Endothelial cell of umbilical vein (primary cell): Measurements from ENCODE around the gene KRTAP10-11. TPM values are rescaled to one million over a fixed set of nuclear protein-coding genes. Genes with fewer than 3 reads are reported as not detected.

Experiments
- BruUV-seq: library from RNA; stranded (reverse); fragments of 400-500 nt; replicated peaks from 2 replicates; lab custom pipeline; 2021; lab: Mats Ljungman, UMichigan
- CTCF ChIA-PET: fragments of 300-600, 350-600 bp; sonication (Branson Sonifier 250); formaldehyde crosslinking; loops from one replicate; lab custom pipeline; 2021; ENCODE audit warnings: antibody characterized with exemption, inconsistent platforms; lab: Charles Lee
- POLR2A ChIA-PET: fragments of 300-600, 350-600 bp; sonication (Branson Sonifier 250); formaldehyde crosslinking; loops from one replicate; lab custom pipeline; 2021; ENCODE audit warnings: antibody characterized with exemption, inconsistent platforms; lab: Charles Lee
- DNase-seq: peaks from one replicate; pipeline ENCODE4 v3.0.0-alpha.2; 2011; ENCODE audit warnings: low read depth, low spot score
- FAIRE-seq: peaks from 2 replicates; lab custom pipeline; 2011; peaks lifted over from hg19 to GRCh38; lab: Jason Lieb, UNC
- H2AFZ ChIP-seq: 2 replicates; pipeline ENCODE4 v1.6.0; 2012; ENCODE audit warnings: low read depth, low read length, control low read depth, inconsistent platforms
- H3K27ac ChIP-seq: 2 replicates; pipeline ENCODE4 v1.5.1; 2011; ENCODE audit warnings: low read depth, mild to moderate bottlenecking, control low read depth, low read length, moderate library complexity; ENCODE audit not compliant: insufficient read depth
- H3K27me3 ChIP-seq, 2 experiments: 2 replicates each; pipeline versions ENCODE4 v1.6.0 to v1.6.1; 2011; ENCODE audit warnings: low read length in 2 of 2, mixed read lengths in 1 of 2; ENCODE audit not compliant: control insufficient read depth in 2 of 2, insufficient read depth in 2 of 2
- H3K36me3 ChIP-seq, 2 experiments: 2 replicates in 1 of 2; 3 replicates in 1 of 2; pipeline ENCODE4 v1.5.1; 2011; ENCODE audit warnings: low read length in 2 of 2, mild to moderate bottlenecking in 1 of 2, moderate library complexity in 1 of 2; ENCODE audit not compliant: control insufficient read depth in 2 of 2, insufficient read depth in 2 of 2; ENCODE audit errors: extremely low read depth in 1 of 2
- H3K4me1 ChIP-seq: 3 replicates; pipeline ENCODE4 v1.5.1; 2011; ENCODE audit warnings: mild to moderate bottlenecking, low read length; ENCODE audit not compliant: control insufficient read depth, insufficient read depth; ENCODE audit errors: extremely low read depth
- H3K4me2 ChIP-seq: 2 replicates; pipeline ENCODE4 v1.6.1; 2011; ENCODE audit warnings: low read length, control low read depth, mixed read lengths; ENCODE audit not compliant: insufficient read depth
- H3K4me3 ChIP-seq, 3 experiments: fragments of 200-600 bp in 1 of 3; sonication (generic), shearing (Covaris generic) in 1 of 3; replicated peaks in 1 of 3; 2 replicates each; pipeline ENCODE4 v1.5.1; 2011 to 2016; ENCODE audit warnings: control low read depth in 3 of 3, low read length in 3 of 3, mild to moderate bottlenecking in 2 of 3, inconsistent platforms in 1 of 3, low read depth in 1 of 3, moderate library complexity in 1 of 3; ENCODE audit not compliant: insufficient read depth in 1 of 3
- H3K79me2 ChIP-seq: 2 replicates; pipeline ENCODE4 v1.6.0; 2012; ENCODE audit warnings: low read length, inconsistent platforms; ENCODE audit not compliant: control insufficient read depth, insufficient read depth
- H3K9ac ChIP-seq: replicated peaks from 2 replicates; pipeline ENCODE3; 2011; ENCODE audit warnings: low read length, control low read depth; ENCODE audit not compliant: insufficient read depth; ENCODE audit errors: extremely low read depth
- H3K9me1 ChIP-seq: replicated peaks from 3 replicates; pipeline ENCODE4 v1.6.0; 2011; ENCODE audit warnings: mild to moderate bottlenecking, low read length; ENCODE audit not compliant: control insufficient read depth, insufficient read depth; ENCODE audit errors: extremely low read depth
- H3K9me3 ChIP-seq: replicated peaks from 2 replicates; pipeline ENCODE4 v1.5.1; 2012; ENCODE audit warnings: low read length, inconsistent platforms; ENCODE audit not compliant: control insufficient read depth, insufficient read depth
- H4K20me1 ChIP-seq: replicated peaks from 2 replicates; pipeline ENCODE3; 2011; ENCODE audit warnings: mild to moderate bottlenecking, low read length; ENCODE audit not compliant: control insufficient read depth, insufficient read depth; ENCODE audit errors: extremely low read depth
- CTCF ChIP-seq, 2 donors: IDR thresholded peaks; 1 replicate in 1 of 2; 2 replicates in 1 of 2; pipeline ENCODE4 v1.5.1; 2011; ENCODE audit warnings: low read length in 2 of 2, mild to moderate bottlenecking in 2 of 2, moderate library complexity in 2 of 2, control low read depth in 1 of 2, inconsistent platforms in 1 of 2, low read depth in 1 of 2; ENCODE audit not compliant: insufficient read depth in 1 of 2; ENCODE audit errors: extremely low read depth in 1 of 2
- FOS ChIP-seq: IDR thresholded peaks from 2 replicates; pipeline ENCODE4 v1.6.1; 2011; ENCODE audit warnings: mild to moderate bottlenecking, low read length, moderate library complexity, borderline replicate concordance; ENCODE audit not compliant: insufficient read depth
- GATA2 ChIP-seq: IDR thresholded peaks from 2 replicates; pipeline ENCODE4 v1.7.0; 2011; ENCODE audit warnings: low read depth, mild to moderate bottlenecking, moderate library complexity, mixed read lengths, low read length; ENCODE audit not compliant: insufficient read length, insufficient read depth
- JUN ChIP-seq: IDR thresholded peaks from 2 replicates; pipeline ENCODE4 v1.6.1; 2011; ENCODE audit warnings: borderline replicate concordance, low read depth; ENCODE audit not compliant: insufficient read length, insufficient read depth
- MAX ChIP-seq: IDR thresholded peaks from 2 replicates; pipeline ENCODE4 v1.6.1; 2011; ENCODE audit not compliant: insufficient read depth, insufficient read length
- MYC ChIP-seq: IDR thresholded peaks from one replicate; pipeline ENCODE4 v1.6.1; 2011; ENCODE audit warnings: mild to moderate bottlenecking, low read depth, low read length
- POLR2A ChIP-seq: IDR thresholded peaks from 2 replicates; pipeline ENCODE4 v1.6.1; 2012; ENCODE audit warnings: low read depth, mild to moderate bottlenecking, control low read depth, low read length
- POLR2AphosphoS5 ChIP-seq: IDR thresholded peaks from 2 replicates; pipeline ENCODE4 v1.6.1; 2012; ENCODE audit warnings: low read depth, mild to moderate bottlenecking, control low read depth, low read length, moderate library complexity; ENCODE audit not compliant: insufficient read depth
- dilution Hi-C: fragments of 300-500 bp; cut with MboI; formaldehyde crosslinking; loops from one replicate; pipeline ENCODE4 v1.15.0; 2019; ENCODE audit warnings: low sequenced_read_pairs; ENCODE audit not compliant: extremely low pct_ligation_motif_present
- intact Hi-C: fragments of 100-400 bp; cut with micrococcal nuclease; formaldehyde crosslinking; loops from one replicate; pipeline ENCODE4 v1.10.0; 2022
- polyA plus RNA-seq, 4 experiments: library from polyadenylated mRNA; depleted of rRNA in 3 of 4; stranded (reverse) in 3 of 4; unstranded in 1 of 4; fragments of >200 nt; gene quantifications; 2 replicates each; pipeline versions ENCODE4 v1.2.1 to v1.2.3, GENCODE V29; 2011 to 2012; ENCODE audit warnings: missing spikeins in 1 of 4
- total RNA-seq: library from RNA; stranded (reverse); gene quantifications from 2 replicates; pipeline ENCODE4 v1.2.3, GENCODE V29; 2021

The KRTAP10-11 gene
- total and polyA plus RNA-seq, 2 donors (not counting 3 experiments of a cell fraction or from before 2014, with no cell fraction given): not detected

- Histone ChIP-seq H3K9me3 (no peaks in the 10 kb centered on the region), H3K36me3 (no peaks in the 10 kb centered on the region), H3K4me2 (no peak overlapping the region), H4K20me1 (no peaks in the 10 kb centered on the region), H3K27ac (no peak overlapping the region), H3K4me1 (no peaks in the 10 kb centered on the region), H3K4me3 (no peak overlapping the region), H2AFZ (no peak overlapping the region), H3K27me3 (no peaks in the 10 kb centered on the region), H3K79me2 (no peaks in the 10 kb centered on the region), H3K9ac (no peak overlapping the region), H3K9me1 (no peaks in the 10 kb centered on the region)
- no TSS peak for BruUV-seq
- DNase-seq: no peak
- CTCF ChIA-PET: no interaction called here
- POLR2A ChIA-PET: no interaction called here
- intact Hi-C loops (no loop called here), dilution Hi-C loops (no loop called here)
- no peak for FAIRE-seq
- TF ChIP-seq POLR2AphosphoS5 (no peak), POLR2A (no peak), JUN (no peak), FOS (no peak), GATA2 (no peak), MYC (no peak), CTCF (IDR thresholded peaks at IDR 0.05; ENCODE audit: extremely low read depth in 1 of 2, insufficient read depth in 1 of 2, low read depth in 1 of 2, low read length in 2 of 2) (no peak), MAX (no peak)
These were observed 10.7 kb downstream of the KRTAP10-11 start for GRCh38 chr21:44656868-44657267.
